K562 (cell line): Measurements from ENCODE around the gene EXOSC6. TPM values are rescaled to one million over a fixed set of nuclear protein-coding genes. Genes with fewer than 3 reads are reported as not detected.

Source experiments
- ATAC-seq: fragments of 200-7000 bp; cut with Tn5 transposase; 3 replicates; pipeline ENCODE4 v1.9.1; 2020; ENCODE audit warnings: moderate library complexity
- BruUV-seq: library from RNA; stranded (reverse); fragments of 400-500 nt; replicated peaks from 2 replicates; lab custom pipeline; 2021; lab: Mats Ljungman, UMichigan
- CTCF ChIA-PET: fragments of 300-600 bp; formaldehyde crosslinking; extraction: SDS; loops from one replicate; lab custom pipeline; 2021; ENCODE audit warnings: low intra/inter-chr PET ratio; lab: Yijun Ruan, JAX
- POLR2A ChIA-PET: fragments of 300-600, 350-650 bp; sonication (Branson Sonifier 250); formaldehyde crosslinking; extraction: SDS; loops from one replicate; lab custom pipeline; 2021; ENCODE audit warnings: antibody characterized with exemption, inconsistent platforms; lab: Yijun Ruan, JAX
- DNase-seq, 4 experiments: peaks; one replicate each; pipeline versions ENCODE4 v3.0.0 to v3.0.0-alpha.2; 2011 to 2018; ENCODE audit warnings: low spot score in 3 of 4, mixed read lengths in 3 of 4; ENCODE audit errors: extremely low read depth in 1 of 4
- FAIRE-seq: peaks from 2 replicates; lab custom pipeline; 2011; peaks lifted over from hg19 to GRCh38; lab: Jason Lieb, UNC
- H2AFZ ChIP-seq: 2 replicates; pipeline ENCODE4 v1.6.0; 2011; ENCODE audit warnings: low read depth, low read length, control low read depth, inconsistent platforms
- H3K27ac ChIP-seq: fragments of 200-600 bp; 3 replicates; pipeline ENCODE4 v1.8.0; 2011; ENCODE audit warnings: low read depth, mild to moderate bottlenecking, control low read depth, inconsistent platforms, low read length, moderate library complexity, mixed read lengths; ENCODE audit errors: extremely low read depth
- H3K27me3 ChIP-seq, 2 experiments: fragments of 300-600 bp in 1 of 2; 2 replicates in 1 of 2; 3 replicates in 1 of 2; pipeline versions ENCODE4 v1.6.0 to v1.8.0; 2011; ENCODE audit warnings: inconsistent platforms in 2 of 2, low read length in 2 of 2, mild to moderate bottlenecking in 1 of 2, mixed read lengths in 1 of 2, moderate library complexity in 1 of 2; ENCODE audit not compliant: control insufficient read depth in 2 of 2, insufficient read depth in 2 of 2
- H3K36me3 ChIP-seq: fragments of 300-600 bp; 3 replicates; pipeline ENCODE4 v1.8.0; 2011; ENCODE audit warnings: mild to moderate bottlenecking, low read length, inconsistent platforms; ENCODE audit not compliant: control insufficient read depth, insufficient read depth
- H3K4me1 ChIP-seq, 2 experiments: fragments of 200-600 bp in 1 of 2; replicated peaks in 1 of 2; 2 replicates in 1 of 2; 3 replicates in 1 of 2; pipeline versions ENCODE4 v1.5.1 to v1.8.0; 2011; ENCODE audit warnings: inconsistent platforms in 2 of 2, low read length in 2 of 2, mild to moderate bottlenecking in 1 of 2, mixed read lengths in 1 of 2, moderate library complexity in 1 of 2; ENCODE audit not compliant: control insufficient read depth in 2 of 2, insufficient read depth in 2 of 2
- H3K4me2 ChIP-seq: 2 replicates; pipeline ENCODE4 v1.6.1; 2011; ENCODE audit warnings: low read length, control low read depth, inconsistent platforms, mixed read lengths; ENCODE audit not compliant: insufficient read depth
- H3K4me3 ChIP-seq: fragments of 200-600 bp; sonication (generic), shearing (Covaris generic); 2 replicates; pipeline ENCODE4 v1.5.1; 2016; ENCODE audit warnings: control low read depth, inconsistent platforms
- H3K79me2 ChIP-seq: fragments of 200-600 bp; 3 replicates; pipeline ENCODE4 v1.8.0; 2011; ENCODE audit warnings: low read length, inconsistent platforms; ENCODE audit not compliant: control insufficient read depth, insufficient read depth
- H3K9ac ChIP-seq, 2 experiments: 2 replicates each; pipeline versions ENCODE4 v1.6.0 to v1.6.1; 2011; ENCODE audit warnings: low read depth in 2 of 2, low read length in 2 of 2, control low read depth in 1 of 2, inconsistent platforms in 1 of 2, mild to moderate bottlenecking in 1 of 2, mixed read lengths in 1 of 2; ENCODE audit not compliant: insufficient read depth in 1 of 2
- H3K9me1 ChIP-seq: one replicate; pipeline ENCODE4 v1.6.0; 2011; ENCODE audit warnings: inconsistent platforms, mild to moderate bottlenecking, low read length, moderate library complexity; ENCODE audit not compliant: control insufficient read depth, insufficient read depth
- H3K9me3 ChIP-seq: replicated peaks from 2 replicates; pipeline ENCODE4 v1.5.1; 2011; ENCODE audit warnings: low read depth, low read length, inconsistent platforms; ENCODE audit not compliant: control insufficient read depth, insufficient read depth
- H4K20me1 ChIP-seq: replicated peaks from 2 replicates; pipeline ENCODE4 v1.6.1; 2011; ENCODE audit warnings: low read length, inconsistent platforms, mixed read lengths; ENCODE audit not compliant: control insufficient read depth, insufficient read depth
- ATF1 ChIP-seq, 2 experiments: fragments of 450-650 bp in 1 of 2; IDR thresholded peaks; 2 replicates each; pipeline ENCODE4 v1.6.1; 2016; ENCODE audit warnings: missing compliant biosample characterization in 1 of 2, missing genetic modification characterization in 1 of 2
- CTCF ChIP-seq, 3 experiments: IDR thresholded peaks in 2 of 3; conservative IDR thresholded peaks in 1 of 3; 2 replicates each; pipeline ENCODE4 v1.5.1; 2011 to 2012; ENCODE audit warnings: low read length in 3 of 3, mild to moderate bottlenecking in 3 of 3, control low read depth in 2 of 3, improper control_type of control experiment in 1 of 3, inconsistent platforms in 1 of 3, low read depth in 1 of 3, mixed read lengths in 1 of 3, moderate library complexity in 1 of 3; ENCODE audit not compliant: insufficient read depth in 2 of 3
- CTCFL ChIP-seq: IDR thresholded peaks from 2 replicates; pipeline ENCODE4 v1.6.1; 2011; ENCODE audit warnings: borderline replicate concordance, low read depth, mild to moderate bottlenecking, moderate library complexity, low read length; ENCODE audit not compliant: insufficient read depth, poor library complexity, severe bottlenecking
- E2F8 ChIP-seq: fragments of 450-650 bp; IDR thresholded peaks from 2 replicates; pipeline ENCODE4 v1.7.1; 2018; ENCODE audit warnings: mild to moderate bottlenecking, low read depth; ENCODE audit not compliant: partially characterized antibody
- ETV5 ChIP-seq: sonication (generic); formaldehyde crosslinking; IDR thresholded peaks from 2 replicates; pipeline ENCODE4 v1.4.0; 2020; ENCODE audit warnings: low read depth, mild to moderate bottlenecking, missing genetic modification reagents
- HDAC8 ChIP-seq: fragments of 450-650 bp; IDR thresholded peaks from 2 replicates; pipeline ENCODE4 v1.6.1; 2016; ENCODE audit warnings: mild to moderate bottlenecking, missing genetic modification characterization, moderate library complexity, missing compliant biosample characterization
- KAT7 ChIP-seq: sonication (generic); formaldehyde crosslinking; IDR thresholded peaks from 2 replicates; pipeline ENCODE4 v1.8.0; 2022; ENCODE audit warnings: missing genetic modification reagents, mild to moderate bottlenecking, borderline replicate concordance
- L3MBTL2 ChIP-seq: fragments of 450-650 bp; IDR thresholded peaks from 2 replicates; pipeline ENCODE4 v1.6.1; 2016; ENCODE audit warnings: mild to moderate bottlenecking, moderate library complexity
- RBFOX2 ChIP-seq: fragments of 200-400 bp; formaldehyde crosslinking; IDR thresholded peaks from 2 replicates; pipeline ENCODE4 v1.6.1; 2017; ENCODE audit warnings: low read depth, mild to moderate bottlenecking, low read length, moderate library complexity
- SIN3A ChIP-seq, 2 experiments: fragments of 150-350 bp in 1 of 2; IDR thresholded peaks; 2 replicates each; pipeline ENCODE4 v1.6.1; 2011 to 2016; ENCODE audit warnings: borderline replicate concordance in 2 of 2, low read depth in 2 of 2, low read length in 2 of 2, mild to moderate bottlenecking in 2 of 2, moderate library complexity in 2 of 2; ENCODE audit not compliant: control insufficient read depth in 1 of 2
- ZNF263 ChIP-seq: sonication (generic); formaldehyde crosslinking; IDR thresholded peaks from 2 replicates; pipeline ENCODE4 v1.8.0; 2022; ENCODE audit warnings: mild to moderate bottlenecking, missing genetic modification reagents, borderline replicate concordance
- WGBS: fragments of 100-300 bp; shearing (Covaris generic); methylation state at CpG from one replicate; pipeline ENCODE4 v1.1.6; 2016; ENCODE audit warnings: low coverage, mixed read lengths; ENCODE audit not compliant: insufficient coverage; ENCODE audit errors: missing lambda C conversion rate; 5-methylcytosine and 5-hydroxymethylcytosine counted together
- in situ Hi-C: fragments of 300-500 bp; cut with MboI; formaldehyde crosslinking; loops from 4 replicates; pipeline ENCODE4 v1.15.0; 2018; ENCODE audit warnings: inconsistent platforms, mixed read lengths
- intact Hi-C: fragments of 100-400 bp; cut with micrococcal nuclease; formaldehyde crosslinking; loops from 2 replicates; pipeline ENCODE4 v1.14.2; 2022
- polyA plus RNA-seq, 8 experiments: library from polyadenylated mRNA; depleted of rRNA in 4 of 8; stranded (reverse) in 5 of 8; unstranded in 3 of 8; fragments of >200 nt; fragmentation: Nextera tagmentation in 2 of 8; fragmentation: Illumina TruSeq in 1 of 8; extraction: Ambion mirVana in 2 of 8; extraction: Trizol in 1 of 8; gene quantifications; 2 replicates each; pipeline versions ENCODE4 v1.2.1 to v1.2.3, GENCODE V29; 2011 to 2014; ENCODE audit warnings: inconsistent platforms in 1 of 8, missing spikeins in 1 of 8
- total RNA-seq, 7 experiments: library from RNA; depleted of rRNA in 6 of 7; stranded (reverse); fragments of >200 nt in 6 of 7; fragmentation: Illumina TruSeq in 2 of 7; extraction: Trizol in 2 of 7; gene quantifications; 2 replicates each; pipeline versions ENCODE4 v1.2.1 to v1.2.3, GENCODE V29; 2011 to 2021; ENCODE audit warnings: low replicate concordance in 1 of 7

EXOSC6 gene
- total and polyA plus RNA-seq, 9 of the 15 experiments (the other 6 are each of a cell fraction or from before 2014, with no cell fraction given), result 9.2 to 29.0 (median 15.6) TPM

- Histone ChIP-seq H3K36me3 (peaks cover 52% of the 10 kb centered on the region), H3K9ac (peak overlapping the region; percentile 80 to 99), H3K4me3 (peak overlapping the region; percentile 85), H3K79me2 (peaks cover 35% of the 10 kb centered on the region), H3K9me1 (no peaks in the 10 kb centered on the region), H3K27ac (peak overlapping the region; percentile 93), H2AFZ (peak overlapping the region; percentile 59; the same call in 1 of the 2 replicates), H3K4me1 (peaks cover 5 to 20% of the 10 kb centered on the region in 2 experiments; a peak in 4 of 5 replicates), H3K9me3 (no peaks in the 10 kb centered on the region), H3K4me2 (peak overlapping the region; percentile 88), H3K27me3 (no peaks in the 10 kb centered on the region), H4K20me1 (peaks cover 33% of the 10 kb centered on the region)
- intact Hi-C loops, result no loop called here
- DNase-seq (peak in 2 of 4 experiments; percentile 66 to 73), FAIRE-seq (no peak), ATAC-seq (peak; percentile 60)
- no TSS peak for BruUV-seq
- ChIA-PET CTCF (interaction anchor here (0.7 kb wide), 1 partner anchor 1554 kb away, joined by 3 read pairs; no protein-coding TSS in a partner anchor), POLR2A (interaction anchor here (0.6 to 4.9 kb wide), 12 partner anchors 9 to 275 kb away, joined by 3 to 57 read pairs (median 4); partner anchors contain the start of gene AARS1)
- in situ Hi-C loops, result no loop called here
- under 1% methylated on average over 71 of the region's 92 CpGs for WGBS
- TF ChIP-seq CTCF (IDR thresholded peaks at IDR 0.05 in 2 of 3, conservative IDR thresholded peaks at IDR 0.05 in 1 of 3; ENCODE audit: insufficient read depth in 2 of 3, low read depth in 1 of 3, low read length in 3 of 3) (peak in 1 of 3 experiments; percentile 1; a peak in 2 of 6 replicates), CTCFL (peak; percentile 39), L3MBTL2 (peak; percentile 94), ZNF263 (CRISPR knock-in tag) (peak; percentile 21; the same call in 1 of the 2 replicates), RBFOX2 (peak; percentile 54), HDAC8 (tag) (peak; percentile 27; the same call in 1 of the 2 replicates), E2F8 (peak; percentile 19), ATF1 (CRISPR knock-in tag; IDR thresholded peaks at IDR 0.05) (no peak), ATF1 (tag; IDR thresholded peaks at IDR 0.05) (0 out of 2 replicates have a peak, but pooled peaks have one; percentile 8), SIN3A (IDR thresholded peaks at IDR 0.05; ENCODE audit: borderline replicate concordance in 2 of 2, control insufficient read depth in 1 of 2, low read depth in 2 of 2, low read length in 2 of 2) (peak in 1 of 2 experiments; percentile 22; a peak in 1 of 4 replicates), ETV5 (CRISPR knock-in tag) (peak; percentile 46; the same call in 1 of the 2 replicates), KAT7 (CRISPR knock-in tag) (no peak; the same call in 1 of the 2 replicates)
These were observed 752 bp downstream of the EXOSC6 start for GRCh38 chr16:70250748-70251628.
